Pulmonary artery endothelial cell (primary cell): ENCODE measurements around the gene FRRS1L. TPM values are rescaled to one million over a fixed set of nuclear protein-coding genes. Genes with fewer than 3 reads are reported as not detected.

Source experiments
- total RNA-seq: library from RNA; depleted of rRNA; stranded (reverse); fragments of >200 nt; gene quantifications from 2 replicates; pipeline ENCODE4 v1.2.3, GENCODE V29; 2014

Gene FRRS1L
- total RNA-seq, 1 donor from 2014 or later, result not detected

Other genes starting within 250 kb of the FRRS1L start
- 30.8 and 43.5 TPM in 2 replicates for gene ELP1, start 233.1 kb downstream of the FRRS1L start, total RNA-seq
- gene ABITRAM, start 232.8 kb downstream of the FRRS1L start, total RNA-seq, result 3.8 and 4.6 TPM in 2 replicates
- 117 and 140 TPM in 2 replicates for gene CTNNAL1, start 153.8 kb downstream of the FRRS1L start, total RNA-seq
- 40.4 and 64.0 TPM in 2 replicates for gene TMEM245, start 47.3 kb downstream of the FRRS1L start, total RNA-seq
- gene EPB41L4B, start 153.8 kb upstream of the FRRS1L start, total RNA-seq, result 0.42 and 0.92 TPM in 2 replicates